ENCODE measurements around the gene CALM3.

Gene CALM3

DNA sequence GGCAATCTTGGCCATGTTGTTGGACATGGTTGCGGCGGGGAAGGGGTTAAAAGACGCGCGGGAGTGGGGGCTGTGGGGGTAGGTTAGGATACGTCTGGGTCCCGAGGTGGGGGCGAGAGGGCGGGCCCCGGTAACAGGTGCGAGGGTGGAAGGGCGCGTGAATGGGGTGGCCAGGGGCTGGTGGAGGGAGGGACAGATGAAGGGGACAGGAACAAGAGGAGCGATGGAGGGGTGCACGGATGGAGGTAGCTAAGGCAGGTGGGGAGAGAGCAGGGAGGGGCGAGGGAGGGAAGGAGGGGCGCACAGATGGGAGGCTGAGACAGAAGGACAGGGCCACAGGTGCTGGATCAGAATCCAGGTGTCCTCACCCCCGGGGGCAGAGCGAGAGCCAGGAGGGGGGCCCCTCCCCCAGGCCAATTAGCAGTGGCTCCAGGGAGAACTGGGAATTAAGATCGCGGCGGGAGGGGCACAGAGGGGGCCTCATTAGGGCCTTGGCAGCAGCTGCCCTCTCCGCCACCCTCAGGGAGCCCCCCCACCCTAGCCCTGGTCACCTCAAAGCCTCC is 33.6 kb downstream of the CALM3 start:
- in situ Hi-C loops (cut with MboI; ENCODE audit: low sequenced_read_pairs): no loop called here

DNA sequence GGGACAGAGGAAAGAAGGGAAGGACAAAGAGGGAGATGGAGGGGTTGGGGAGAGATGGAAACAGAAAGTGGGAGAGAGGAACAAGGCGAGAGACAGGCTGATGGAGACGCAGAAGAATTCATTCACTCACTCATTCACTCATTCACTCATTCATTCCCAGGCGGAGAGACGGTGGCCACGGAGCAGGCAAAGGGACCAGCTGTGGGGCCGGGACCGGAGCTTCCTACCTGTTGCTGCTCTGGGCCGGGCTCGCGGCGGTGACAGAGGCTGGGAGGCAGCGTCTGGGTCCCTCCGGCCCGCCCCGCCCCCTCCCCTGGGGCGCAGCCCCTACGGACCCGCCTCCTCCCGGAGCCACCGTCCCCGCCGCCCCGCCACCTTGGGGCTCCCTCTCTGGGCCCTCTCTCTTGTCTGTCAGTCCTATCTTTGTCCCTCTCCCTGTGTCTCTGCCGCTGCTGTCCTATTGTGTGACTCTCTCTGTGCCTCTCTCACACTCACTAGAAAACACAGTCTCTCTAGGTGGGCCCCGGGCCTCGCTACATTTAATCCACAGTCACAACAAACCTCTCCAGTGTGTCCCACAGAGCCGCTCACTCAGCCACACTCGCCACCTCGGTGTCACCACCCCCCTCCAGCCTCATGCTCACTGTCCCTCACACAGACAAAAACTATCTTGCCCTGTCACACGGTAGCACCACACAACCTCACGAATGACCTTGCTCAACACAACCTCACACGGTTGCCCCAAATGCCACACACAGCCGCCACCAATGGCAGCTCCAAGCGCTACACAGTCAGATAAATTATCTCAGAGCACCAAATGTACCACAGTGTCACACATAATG is 35.0 kb downstream of the CALM3 start, which contains the start of gene GNG8:
Gene GNG8 (minus strand): TSS at position 283 of the 842 bp plus-strand sequence. CDS start 1,520 bp downstream, outside the sequence.
- in situ Hi-C loops (cut with MboI; ENCODE audit: low sequenced_read_pairs): no loop called here

DNA sequence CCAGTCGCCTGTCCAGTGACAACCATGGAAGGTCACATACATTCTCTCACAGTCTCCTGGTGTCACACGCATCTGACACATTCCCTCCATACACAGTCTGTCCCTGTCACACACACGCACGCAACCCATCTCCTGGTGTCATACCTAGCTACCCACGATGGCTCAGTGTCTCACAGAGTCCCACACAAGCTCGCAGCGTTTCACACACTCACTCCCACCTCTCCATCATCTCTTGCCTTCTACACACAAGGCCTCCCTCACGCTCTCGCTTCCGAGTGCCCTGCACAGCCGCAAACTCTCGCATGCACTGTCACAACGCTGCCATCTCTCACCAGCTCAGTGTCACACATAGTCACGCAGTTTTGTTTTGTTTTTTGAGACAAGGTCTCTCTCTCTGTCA is 36.1 kb downstream of the CALM3 start:
- in situ Hi-C loops (cut with MboI; ENCODE audit: low sequenced_read_pairs): no loop called here

DNA sequence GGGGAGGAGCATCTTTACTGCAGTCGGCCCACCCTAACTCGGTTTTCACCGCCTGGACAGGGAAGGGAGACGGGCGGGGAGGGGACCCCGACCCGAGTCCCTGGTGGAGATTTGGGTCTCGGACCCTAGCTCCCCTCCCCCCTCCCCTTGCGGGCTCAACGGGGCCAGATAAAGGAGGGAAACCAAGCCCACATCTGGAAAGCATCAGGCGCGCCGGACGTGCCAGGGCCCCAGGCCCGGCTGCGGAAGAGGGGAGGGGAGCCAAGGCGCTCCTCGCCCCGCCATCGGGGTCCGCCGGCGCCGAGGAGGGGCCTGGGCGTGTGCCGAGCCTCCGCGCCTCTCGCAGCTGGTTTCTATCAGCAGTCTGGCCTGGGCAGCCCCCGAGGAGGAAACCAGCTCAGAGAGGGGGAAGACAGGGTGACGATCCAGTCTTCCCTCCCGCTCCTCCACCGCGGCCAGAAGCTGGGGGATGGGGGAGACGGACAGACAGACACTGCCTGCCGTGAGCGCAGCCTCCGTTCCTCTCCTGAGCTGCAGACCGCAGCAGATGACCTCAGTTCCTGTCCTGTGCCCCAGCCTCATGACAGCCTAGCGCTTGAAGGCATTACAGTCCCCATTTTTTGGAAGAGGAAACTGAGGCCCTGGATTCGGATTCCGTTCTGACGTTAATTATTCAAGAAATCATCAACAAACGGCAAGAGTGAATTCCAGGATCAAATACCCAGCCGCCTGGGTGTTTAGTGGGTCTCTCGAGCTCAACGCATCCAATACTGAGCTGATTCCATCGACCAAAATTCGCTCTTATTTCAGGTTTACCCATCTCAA is 38.4 kb downstream of the CALM3 start:
- in situ Hi-C loops (cut with MboI; ENCODE audit: low sequenced_read_pairs): no loop called here

DNA sequence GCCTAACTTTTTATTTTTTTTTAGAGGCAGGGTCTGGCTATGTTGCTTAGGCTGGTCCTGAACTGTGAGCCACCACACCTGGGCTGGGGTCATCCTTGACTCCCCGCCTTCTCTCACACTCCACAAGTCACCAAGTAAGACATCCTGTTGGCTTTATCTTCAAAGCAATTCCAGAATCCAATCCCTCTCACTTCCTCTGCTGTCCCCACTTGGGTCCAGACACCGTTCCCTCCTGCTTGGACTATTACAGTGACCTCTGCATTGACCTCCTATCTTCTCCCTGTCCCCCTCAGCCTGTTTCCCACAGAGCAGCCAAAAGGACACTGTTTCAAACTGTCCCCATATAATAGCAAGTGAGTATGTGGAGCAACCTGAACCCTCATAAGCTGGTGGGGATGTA is 39.5 kb downstream of the CALM3 start:
- in situ Hi-C loops (cut with MboI; ENCODE audit: low sequenced_read_pairs): no loop called here

- in situ Hi-C loops (cut with MboI; ENCODE audit: low sequenced_read_pairs): no loop called here
These were observed 43.6 kb downstream of the CALM3 start for GRCh38 chr19:46644720-46645119.

DNA sequence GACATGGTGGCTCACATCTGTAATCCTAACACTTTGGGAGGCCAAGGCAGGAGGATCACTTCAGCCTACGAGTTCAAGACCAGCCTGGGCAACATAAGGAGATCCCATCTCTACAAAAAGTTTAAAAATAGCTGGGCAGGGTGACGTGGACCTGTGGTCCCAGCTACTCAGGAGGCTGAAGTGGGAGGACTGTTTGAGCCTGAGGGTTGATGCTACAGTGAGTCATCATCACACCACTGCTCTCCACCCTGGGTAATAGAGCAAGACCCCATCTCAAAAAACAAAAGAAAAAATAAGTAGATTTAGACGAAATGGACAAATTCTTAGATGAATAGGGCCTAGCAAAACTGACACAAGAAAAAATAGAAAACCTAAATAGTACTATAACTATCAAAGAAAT is 45.3 kb downstream of the CALM3 start:
- in situ Hi-C loops (cut with MboI; ENCODE audit: low sequenced_read_pairs): no loop called here

DNA sequence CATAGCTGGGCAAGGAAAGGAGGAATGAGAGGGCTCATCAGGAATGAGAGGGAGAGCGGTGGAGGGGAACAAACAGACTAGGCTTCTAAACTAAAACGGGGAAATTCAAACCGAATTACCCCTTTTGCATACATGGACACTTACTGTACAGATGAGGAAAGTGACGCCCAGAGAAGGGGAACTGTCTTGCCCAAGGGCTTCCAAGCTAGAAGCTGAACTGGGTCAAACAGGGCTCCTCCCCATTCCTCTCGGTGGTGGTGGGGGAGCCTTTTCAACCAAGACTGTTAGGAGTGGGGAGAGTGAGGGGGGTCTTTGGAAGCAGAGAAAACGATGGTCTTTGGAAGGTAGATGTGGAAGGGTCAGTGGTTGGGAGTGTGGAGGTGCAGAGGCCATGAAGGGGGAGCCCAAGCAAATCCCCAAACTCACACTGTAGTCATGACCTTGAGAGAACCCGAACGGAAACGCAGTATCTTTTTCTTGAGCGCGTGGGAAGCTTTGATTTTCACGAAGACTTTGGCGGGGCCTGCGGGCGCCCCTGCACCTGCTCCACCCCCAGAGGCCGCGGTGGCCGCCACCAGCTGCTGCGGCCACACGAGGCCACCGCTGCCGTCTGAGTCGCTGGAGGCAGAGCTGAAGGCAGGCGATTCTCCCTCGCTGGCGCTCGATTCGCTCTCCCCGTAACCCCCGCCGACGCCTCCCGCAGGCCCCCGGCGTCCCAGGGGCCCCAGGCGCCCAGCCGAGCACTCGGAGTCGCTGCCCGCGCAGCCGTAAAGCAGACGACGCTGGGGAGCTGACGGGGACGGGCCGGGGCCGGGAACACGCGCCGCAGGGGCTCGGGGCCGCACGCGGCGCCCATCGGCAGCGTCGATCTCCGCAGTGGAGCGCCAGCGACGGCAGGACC is 47.2 kb downstream of the CALM3 start:
- in situ Hi-C loops (cut with MboI; ENCODE audit: low sequenced_read_pairs): no loop called here

DNA sequence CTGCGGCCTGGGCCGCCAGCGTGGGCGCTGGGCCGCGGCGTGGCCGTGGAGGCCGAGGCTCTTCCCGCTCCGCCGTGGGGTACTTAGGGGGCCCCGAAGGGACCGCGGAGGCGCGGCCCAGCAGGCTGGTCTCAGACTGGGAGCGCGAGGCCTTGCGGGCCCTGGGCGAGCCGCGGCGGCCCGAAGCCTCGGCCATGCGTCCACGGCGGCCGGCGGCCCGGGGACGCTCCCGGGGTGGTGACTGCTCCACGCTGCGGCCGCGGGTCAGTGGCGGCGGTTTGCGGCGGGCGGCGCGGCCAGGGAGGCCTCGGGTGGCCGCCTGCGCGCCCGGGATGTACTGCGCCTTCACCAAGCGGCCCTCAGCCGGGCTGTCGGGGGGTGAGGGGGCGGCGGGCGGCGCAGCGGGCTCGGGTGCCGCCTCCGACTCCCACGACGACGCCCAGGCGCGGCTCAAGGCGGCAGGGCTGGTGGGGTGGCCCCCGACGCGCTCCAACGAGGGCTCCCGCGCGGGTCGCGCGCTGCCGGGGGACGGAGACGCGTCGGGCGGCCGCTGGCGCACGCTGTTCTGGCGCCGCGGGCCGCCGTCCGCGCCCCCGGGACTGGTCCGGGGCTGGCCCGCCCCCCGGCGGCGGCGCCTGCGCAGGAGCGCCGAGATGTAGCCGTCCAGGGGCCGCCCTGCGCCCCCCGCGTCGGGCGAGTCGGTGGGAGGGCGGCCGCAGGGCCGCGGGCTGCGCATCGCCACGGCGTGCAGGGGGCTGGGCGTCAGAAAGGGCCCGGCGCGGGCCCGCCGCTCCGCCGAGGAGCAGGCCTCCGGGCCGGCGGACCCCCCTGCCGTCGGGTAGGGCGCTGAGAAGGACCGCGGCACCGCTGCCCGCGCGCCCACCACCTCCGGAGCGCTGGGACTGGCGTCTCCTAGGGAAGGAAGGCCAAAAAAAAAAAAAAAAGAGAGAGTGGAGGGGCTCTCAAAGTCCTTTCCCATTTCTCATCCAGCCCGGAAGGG is 48.1 kb downstream of the CALM3 start:
- in situ Hi-C loops (cut with MboI; ENCODE audit: low sequenced_read_pairs): no loop called here

- in situ Hi-C loops (cut with MboI; ENCODE audit: low sequenced_read_pairs): no loop called here
These were observed 49.3 kb downstream of the CALM3 start for GRCh38 chr19:46650445-46650844.

DNA sequence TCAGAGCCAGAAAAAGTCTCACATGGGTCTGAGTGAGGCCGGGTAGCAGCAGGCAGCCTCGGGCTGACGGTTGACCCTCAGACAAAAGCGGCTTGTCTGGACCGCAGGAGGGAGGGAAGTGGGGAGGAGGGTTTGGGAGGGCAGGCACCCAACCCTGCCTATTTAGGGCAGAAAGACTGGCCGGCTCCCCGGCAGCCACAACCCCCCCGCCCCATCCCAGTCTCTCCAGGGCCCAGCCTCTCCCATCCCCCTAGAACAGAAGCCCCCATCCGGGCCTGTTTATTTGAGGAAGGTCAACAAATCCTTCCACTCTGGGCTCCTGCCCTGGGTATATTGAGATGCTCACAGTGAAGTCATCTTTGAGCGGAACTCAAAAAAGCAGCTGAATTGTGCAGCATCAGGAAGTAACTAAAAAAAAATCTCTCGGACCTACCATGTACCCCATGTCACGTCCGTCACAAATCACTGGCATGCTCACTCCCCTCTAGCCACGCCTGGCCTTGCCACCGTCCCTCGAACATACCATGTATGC is 53.6 kb downstream of the CALM3 start:
- in situ Hi-C loops (cut with MboI; ENCODE audit: low sequenced_read_pairs): no loop called here

- in situ Hi-C loops (cut with MboI; ENCODE audit: low sequenced_read_pairs): no loop called here
These were observed 55.4 kb downstream of the CALM3 start for GRCh38 chr19:46656541-46656940.

GRCh38 chr19:46659151-46660007 is 58.2 kb downstream of the CALM3 start:
- in situ Hi-C loops (cut with MboI; ENCODE audit: low sequenced_read_pairs): no loop called here

- in situ Hi-C loops (cut with MboI; ENCODE audit: low sequenced_read_pairs): no loop called here
These were observed 58.9 kb downstream of the CALM3 start for GRCh38 chr19:46660008-46660517.
